HG03064 (cell line): ENCODE data around the gene EVC.
"Not testable (repeated sequence)": the region's sequence is repeated elsewhere in the genome, so short reads cannot be mapped to it uniquely, and the experiment has no call there.

Experiments used
- ATAC-seq: cut with Tn5 transposase; IDR thresholded peaks from one replicate; pipeline ENCODE4 v1.9.1; 2021; ENCODE audit warnings: low read depth; ENCODE audit not compliant: unreplicated experiment

EVC gene

DNA sequence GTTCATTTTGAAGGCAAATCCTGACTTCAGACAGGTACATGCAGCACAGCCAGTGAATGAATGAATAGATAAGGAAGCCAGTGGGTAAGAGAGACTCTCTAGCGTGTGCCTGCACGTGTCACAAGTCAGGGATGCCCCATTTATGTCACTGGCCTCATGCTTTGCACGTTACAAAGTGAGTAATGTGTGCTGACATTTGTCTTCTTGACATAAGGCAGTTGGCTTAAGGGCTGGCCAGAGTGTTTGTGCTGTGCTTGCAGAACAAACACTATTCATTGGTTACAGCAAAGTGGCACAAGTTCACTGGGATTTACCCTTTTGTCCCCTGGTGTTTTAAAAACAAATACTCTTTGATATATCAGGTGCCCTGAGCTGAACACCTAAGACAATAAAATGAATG, 125.9 kb downstream of the EVC start:
- ATAC-seq: no peak

DNA sequence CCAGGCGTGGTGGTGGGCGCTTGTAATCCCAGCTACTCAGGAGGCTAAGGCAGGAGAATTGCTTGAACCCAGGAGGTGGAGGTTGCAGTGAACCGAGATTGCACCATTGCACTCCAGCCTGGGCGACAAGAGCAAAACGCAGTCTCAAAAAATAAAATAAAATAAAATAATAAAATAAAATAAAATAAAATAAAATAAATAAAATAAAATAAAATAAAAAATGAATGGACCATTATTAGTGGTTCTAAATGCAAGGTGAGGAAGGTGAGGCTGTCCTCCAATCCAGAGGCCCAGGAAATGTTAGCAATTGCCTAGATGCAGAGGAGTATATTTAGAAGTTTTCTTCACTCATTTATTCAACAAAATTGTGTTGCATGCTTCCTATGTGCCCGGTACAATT, 126.5 kb downstream of the EVC start:
- ATAC-seq: not testable (repeated sequence)

DNA sequence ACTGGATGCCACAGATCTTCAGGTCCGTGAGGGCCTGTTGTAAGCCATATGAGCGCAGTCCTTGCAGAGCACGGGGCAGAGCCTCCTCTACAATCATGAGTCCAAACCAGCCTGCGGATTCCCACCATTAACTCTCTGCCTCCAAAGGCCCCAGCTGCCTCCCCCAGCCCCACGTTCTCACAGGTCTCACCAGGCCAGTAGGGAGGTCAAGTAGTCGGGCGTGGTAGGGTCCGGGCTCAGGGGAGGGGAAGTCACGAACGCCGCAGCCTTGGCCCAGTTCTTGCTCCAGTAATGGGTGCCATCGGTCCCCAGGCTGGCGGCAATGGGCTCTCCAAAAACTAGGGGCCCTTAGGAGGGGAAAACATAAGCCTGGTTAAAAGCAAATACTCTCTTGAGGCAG, 128.3 kb downstream of the EVC start:
- no peak for ATAC-seq

DNA sequence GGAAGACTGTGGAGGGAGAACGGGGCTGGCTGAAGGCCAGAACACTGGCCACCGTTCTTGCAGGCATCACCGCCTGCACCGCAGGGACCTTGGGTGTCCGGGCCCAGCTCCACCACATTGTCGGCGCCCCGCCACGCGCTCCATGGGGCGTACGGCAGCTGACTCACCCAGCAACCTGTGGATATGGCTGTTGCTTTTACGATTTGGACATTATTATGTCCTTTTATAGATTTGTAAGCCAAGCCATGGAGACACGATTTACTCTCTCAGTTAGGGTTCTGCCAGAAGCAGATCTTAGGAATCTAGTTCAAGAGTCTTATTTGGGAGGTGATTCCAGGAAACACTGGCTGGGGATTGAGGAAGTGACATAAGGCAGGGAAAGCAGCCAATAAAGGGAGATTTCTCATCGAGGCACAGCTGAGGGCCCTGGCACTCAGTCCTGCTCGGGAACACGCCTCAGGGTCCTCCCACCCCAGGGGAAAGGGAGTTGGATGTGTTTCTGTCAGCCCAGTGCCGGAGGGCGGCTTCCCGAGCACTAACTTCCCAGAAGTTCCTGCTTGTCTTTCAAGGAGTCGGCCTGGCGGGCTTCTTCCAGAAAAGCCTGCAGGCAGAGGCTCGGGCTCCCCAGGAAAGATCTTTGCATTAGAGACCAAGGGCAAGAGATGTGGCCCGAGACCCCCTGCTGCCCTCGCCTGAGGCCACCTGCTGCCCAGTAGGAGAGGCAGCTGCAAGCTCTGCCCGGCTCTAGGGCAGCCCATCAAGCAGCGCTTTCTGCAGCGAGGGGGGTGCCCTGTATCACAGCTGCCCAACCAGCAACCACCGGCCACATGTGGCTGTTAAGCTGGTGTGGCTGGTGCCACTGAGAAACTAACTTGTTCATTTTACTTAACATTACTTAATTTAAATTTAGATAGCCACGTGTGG, 129.0 kb downstream of the EVC start:
- ATAC-seq: no peak

DNA sequence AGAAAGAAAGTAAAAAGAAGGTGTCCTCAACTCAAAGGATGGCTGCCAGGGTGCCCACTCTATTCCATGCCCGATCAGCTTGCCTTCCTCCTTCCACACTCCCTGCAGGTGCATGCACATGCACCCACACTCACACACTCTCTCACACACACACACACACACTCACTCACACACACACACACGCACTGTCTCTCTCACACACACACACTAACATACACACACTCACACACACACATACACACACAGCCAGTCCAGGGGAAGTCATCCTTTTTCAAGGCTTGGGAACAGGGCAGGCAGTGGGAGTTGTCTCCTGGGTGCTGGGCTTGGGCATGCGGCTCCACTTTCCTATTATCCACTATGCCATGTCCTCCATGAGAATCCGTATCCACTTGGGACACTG, 131.5 kb downstream of the EVC start:
- no peak for ATAC-seq

GRCh38 chr4:5843573-5844530, 132.9 kb downstream of the EVC start:
- ATAC-seq: no peak

DNA sequence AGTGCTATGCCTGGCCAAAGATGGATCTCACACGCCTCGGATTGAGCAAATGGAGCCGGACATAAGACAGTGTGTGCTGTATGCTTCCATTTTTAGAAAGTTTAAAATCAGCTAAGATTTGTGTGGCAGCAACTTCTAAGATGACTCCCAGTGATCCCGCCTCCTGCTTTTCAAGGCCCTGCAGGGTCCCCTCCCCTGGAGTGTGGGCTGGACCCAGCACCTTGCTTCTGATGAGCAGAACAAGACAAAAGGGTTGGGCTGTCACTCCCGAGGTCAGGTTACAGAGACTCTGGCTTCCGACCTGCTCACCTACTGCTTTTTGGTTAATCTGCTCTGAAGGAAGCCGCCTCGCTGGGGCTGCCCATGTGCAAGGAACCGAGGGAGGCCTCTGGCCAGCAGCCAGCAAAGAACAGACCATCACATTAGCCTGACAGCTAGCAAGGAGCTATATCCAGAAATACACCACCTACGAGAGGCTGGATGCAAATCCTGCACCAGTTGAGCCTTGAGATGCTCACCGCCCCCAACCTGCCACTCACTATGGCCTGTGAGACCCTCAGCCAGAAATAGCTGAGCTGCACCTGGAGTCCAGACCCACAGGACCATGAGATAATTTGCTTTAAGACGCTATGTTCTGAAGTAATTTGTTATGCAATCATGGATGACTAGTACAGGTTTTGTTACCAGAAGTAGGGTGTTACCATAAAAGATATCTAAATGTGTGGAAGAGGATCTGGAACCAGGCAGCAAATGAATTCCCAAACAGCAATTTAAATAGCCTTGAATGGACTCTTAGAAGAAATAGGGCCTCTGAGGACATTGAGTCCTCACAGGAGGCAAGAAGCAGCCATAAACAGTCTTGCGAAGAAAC, 134.3 kb downstream of the EVC start:
- ATAC-seq: no peak

DNA sequence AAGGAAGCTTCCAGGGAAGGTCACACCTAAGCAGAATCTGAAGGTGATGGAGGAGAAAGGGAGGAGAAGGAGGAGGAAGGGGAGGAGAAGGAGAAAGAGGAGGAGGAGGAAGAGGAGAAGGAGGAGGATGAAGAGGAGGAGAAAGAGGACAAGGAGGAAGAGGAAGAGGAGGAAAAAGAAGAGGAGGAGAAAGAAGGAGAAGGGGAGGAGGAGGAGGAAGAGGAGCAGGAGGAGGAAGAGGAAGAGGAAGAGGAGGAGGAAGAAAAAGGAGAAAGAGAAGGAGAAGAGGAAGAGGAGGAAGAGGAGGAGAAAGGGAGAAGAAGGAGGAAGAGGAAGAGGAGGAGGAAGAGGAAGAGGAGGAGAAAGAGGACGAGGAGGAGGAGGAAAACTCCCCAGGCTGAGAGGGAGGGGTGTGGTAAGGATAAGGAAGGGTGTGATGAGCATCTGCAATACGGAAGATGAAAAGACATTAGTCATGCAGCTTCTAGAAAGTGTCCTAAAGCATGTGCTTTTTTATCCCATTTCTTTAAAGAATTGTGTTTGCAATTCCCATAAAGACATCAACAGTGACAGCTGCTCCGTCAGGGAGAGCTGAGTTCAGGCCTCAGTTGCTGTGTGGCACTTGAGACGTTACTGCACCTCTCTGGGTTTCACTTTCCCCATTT, 140.8 kb downstream of the EVC start:
- ATAC-seq: no peak

- ATAC-seq: no peak
Measured at GRCh38 chr4:5852523-5853202, 141.7 kb downstream of the EVC start.

DNA sequence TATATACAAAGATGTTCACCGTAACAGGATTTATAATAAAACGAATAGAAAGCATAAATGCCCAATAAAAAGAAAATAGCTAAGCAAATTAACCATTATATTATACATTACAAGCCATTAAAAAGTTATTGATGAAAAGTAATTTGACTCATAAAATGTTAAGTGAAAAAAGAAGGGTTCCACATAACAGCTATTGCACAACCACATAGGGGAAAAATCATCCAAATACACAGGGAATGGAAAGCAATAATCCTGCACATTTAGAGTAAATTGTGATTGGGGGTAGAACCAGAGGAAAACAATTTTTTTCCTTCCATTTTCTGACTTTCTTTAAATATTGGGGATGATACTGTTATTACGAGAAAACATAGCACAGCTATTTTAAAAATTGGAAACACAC, 143.9 kb downstream of the EVC start:
- no peak for ATAC-seq

GRCh38 chr4:5856362-5856761, 145.4 kb downstream of the EVC start:
- ATAC-seq: not testable (repeated sequence)

- ATAC-seq: no peak
Measured at GRCh38 chr4:5857199-5857598, 146.2 kb downstream of the EVC start.

GRCh38 chr4:5858020-5858769, 147.2 kb downstream of the EVC start:
- ATAC-seq: no peak

GRCh38 chr4:5863461-5864113, 152.6 kb downstream of the EVC start:
- no peak for ATAC-seq
